ENCODE data around the gene WTAP. TPM values are rescaled to one million over a fixed set of nuclear protein-coding genes. Genes with fewer than 3 reads are reported as not detected.
A peak's percentile ranks its signal among the peaks of the same experiment; 100 is the strongest.

The WTAP gene
- total and polyA plus RNA-seq, 4 donors: 21.0 to 43.8 (median 36.5) TPM

- Histone ChIP-seq H3K9ac (ENCODE audit: low read depth in 1 of 2, low read length in 2 of 2) (no peak overlapping the region), H3K4me3 (ENCODE audit: low read depth in 1 of 3, low read length in 3 of 3) (no peak overlapping the region), H3K9me3 (ENCODE audit: control insufficient read depth in 4 of 4, low read length in 3 of 4) (no peaks in the 10 kb centered on the region), H3K4me1 (ENCODE audit: control insufficient read depth in 4 of 4, insufficient read depth in 4 of 4, low read length in 3 of 4) (peaks cover 0 to 6% (median 1%) of the 10 kb centered on the region in 4 donors), H3K27ac (ENCODE audit: low read depth in 1 of 2, low read length in 2 of 2) (peak overlapping the region in 1 of 2 donors; percentile 69), H3K36me3 (ENCODE audit: control insufficient read depth in 4 of 4, insufficient read depth in 3 of 4, low read depth in 1 of 4, low read length in 3 of 4) (no peaks in the 10 kb centered on the region), H3K27me3 (ENCODE audit: control insufficient read depth in 4 of 4, insufficient read depth in 4 of 4, low read length in 3 of 4) (no peaks in the 10 kb centered on the region)
- WGBS: 77% methylated on average over 3 of the region's 3 CpGs
- no peak for TF ChIP-seq YY1 (IDR thresholded peaks at IDR 0.05)
- TF ChIP-seq TAF1 (conservative IDR thresholded peaks at IDR 0.05): no peak
- no peak for TF ChIP-seq ZBTB33 (IDR thresholded peaks at IDR 0.05)
- no peak for TF ChIP-seq MAX (IDR thresholded peaks at IDR 0.05)
- TF ChIP-seq FOXA2 (IDR thresholded peaks at IDR 0.05): no peak
- no peak for TF ChIP-seq RXRA (IDR thresholded peaks at IDR 0.05)
- TF ChIP-seq NR2F2 (IDR thresholded peaks at IDR 0.05): no peak
- no peak for TF ChIP-seq REST (IDR thresholded peaks at IDR 0.05)
- no peak for TF ChIP-seq ATF3 (IDR thresholded peaks at IDR 0.05)
- TF ChIP-seq HNF4A (conservative IDR thresholded peaks at IDR 0.05): no peak
- no peak for TF ChIP-seq RAD21 (IDR thresholded peaks at IDR 0.05)
- no peak for TF ChIP-seq HNF4G (IDR thresholded peaks at IDR 0.05)
- TF ChIP-seq JUND (IDR thresholded peaks at IDR 0.05): no peak
- no peak for TF ChIP-seq CTCF (IDR thresholded peaks at IDR 0.05; ENCODE audit: low read depth, low read length, missing input control)
- no peak for TF ChIP-seq SP1 (IDR thresholded peaks at IDR 0.05)
- no peak for TF ChIP-seq EGR1 (IDR thresholded peaks at IDR 0.05; ENCODE audit: low read depth in 2 of 2)
- no peak for TF ChIP-seq GABPA (IDR thresholded peaks at IDR 0.05 in 1 of 2, conservative IDR thresholded peaks at IDR 0.05 in 1 of 2)
- no peak for DNase-seq (ENCODE audit: low spot score)
Measured at GRCh38 chr6:159715166-159715565, 12.1 kb upstream of the WTAP start.

Measured in liver (tissue), 9 donors.